Peyer's patch (tissue), 4 donors: ENCODE data around the gene CDC14B. TPM values are rescaled to one million over a fixed set of nuclear protein-coding genes. Genes with fewer than 3 reads are reported as not detected.

Experiments used
- DNase-seq, 3 donors: peaks; one replicate each; pipeline ENCODE4 v3.0.0-alpha.2; 2017 to 2019
- H3K27ac ChIP-seq, 4 donors: fragments of 200-600 bp; sonication (generic); one replicate each; pipeline ENCODE4 v1.5.1; 2016 to 2019
- H3K27me3 ChIP-seq, 2 donors: fragments of 200-600 bp; sonication (generic); one replicate each; pipeline ENCODE4 v1.5.1; 2019
- H3K36me3 ChIP-seq, 3 donors: fragments of 200-600 bp; sonication (generic); one replicate each; pipeline ENCODE4 v1.5.1; 2016 to 2019
- H3K4me1 ChIP-seq, 4 donors: fragments of 200-600 bp; sonication (generic); one replicate each; pipeline ENCODE4 v1.5.1; 2016 to 2019
- H3K4me3 ChIP-seq, 4 donors: fragments of 200-600 bp; sonication (generic); 1 replicate in 3 of 4; 2 replicates in 1 of 4; pipeline ENCODE4 v1.5.1; 2016 to 2019; ENCODE audit warnings: mild to moderate bottlenecking in 1 of 4
- H3K9me3 ChIP-seq, 4 donors: fragments of 200-600 bp; sonication (generic); one replicate each; pipeline ENCODE4 v1.5.1; 2016 to 2019; ENCODE audit warnings: mild to moderate bottlenecking in 1 of 4
- POLR2A ChIP-seq, 2 donors: fragments of 450-650 bp; IDR thresholded peaks; one replicate each; pipeline ENCODE4 v1.5.1; 2017; ENCODE audit warnings: antibody characterized with exemption in 2 of 2, mild to moderate bottlenecking in 2 of 2, moderate library complexity in 2 of 2
- total RNA-seq, 4 donors: library from RNA; depleted of rRNA; stranded (reverse); fragments of >200 nt; gene quantifications; one replicate each; pipeline ENCODE4 v1.1.0, GENCODE V29; 2016
- TF ChIP-seq, protein P1 (sequence below), 6 experiments: fragments of 450-650 bp in 4 of 6; fragments of 200-600 bp in 2 of 6; sonication (generic) in 1 of 6; IDR thresholded peaks; one replicate each; pipeline ENCODE4 v1.5.1; 2017 to 2019; ENCODE audit warnings: antibody characterized with exemption in 6 of 6, mild to moderate bottlenecking in 3 of 6, moderate library complexity in 1 of 6

CDC14B gene
- total RNA-seq, 4 donors from 2014 or later: 23.9 to 36.6 (median 35.7) TPM

DNA sequence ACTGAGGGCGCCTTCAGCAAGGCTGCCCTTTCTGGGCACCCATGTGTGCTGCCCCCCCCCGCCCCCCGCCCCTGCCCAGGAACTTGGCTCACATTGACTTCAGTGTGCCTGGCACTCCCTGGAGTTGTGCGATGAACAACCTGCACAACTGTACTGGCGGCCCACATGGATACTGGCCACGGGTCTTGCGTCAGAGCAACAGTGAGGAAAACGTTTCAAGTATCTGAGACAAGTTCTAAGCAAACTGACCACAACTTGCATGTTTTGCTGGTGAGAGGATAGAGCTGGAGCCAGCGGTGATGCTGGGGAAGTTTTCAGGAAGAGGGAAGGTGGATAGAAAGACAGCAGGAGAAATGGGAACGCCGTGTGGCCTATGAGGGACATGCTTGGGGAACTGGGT, 124.3 kb downstream of the CDC14B start:
- no peak for DNase-seq

DNA sequence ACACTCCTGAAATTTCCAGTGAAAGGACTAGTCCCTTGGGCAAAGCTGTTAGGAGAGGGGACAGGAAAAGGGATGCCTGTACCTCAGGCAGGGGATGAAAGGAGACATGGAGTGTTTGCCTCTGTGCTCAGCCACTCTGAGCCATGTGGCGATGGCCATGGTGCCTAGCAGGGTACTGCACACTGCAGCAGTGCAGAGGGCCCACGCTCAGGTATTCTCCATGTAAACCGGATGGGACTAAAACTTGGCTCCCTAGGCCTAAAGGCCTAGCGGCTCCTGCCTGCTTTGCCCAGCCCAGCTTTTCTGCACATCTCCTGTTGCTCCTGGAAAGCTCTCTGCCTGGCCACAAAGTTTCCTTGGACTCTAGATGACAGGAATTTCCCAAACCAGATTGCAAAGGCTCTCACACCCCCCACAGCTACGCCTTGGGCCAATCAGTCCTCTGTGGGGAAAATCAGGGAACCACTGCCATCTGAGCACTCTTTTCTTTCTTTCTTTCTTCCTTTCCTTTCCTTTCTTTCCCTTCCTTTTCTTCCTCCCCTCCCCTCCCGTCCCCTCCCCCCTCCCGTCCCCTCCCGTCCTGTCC, 125.3 kb downstream of the CDC14B start:
- Histone ChIP-seq H3K4me1 (no peaks in the 10 kb centered on the region), H3K27ac (no peak overlapping the region), H3K4me3 (no peak overlapping the region), H3K36me3 (peaks cover 0 to 31% (median 0%) of the 10 kb centered on the region in 3 donors), H3K9me3 (no peaks in the 10 kb centered on the region), H3K27me3 (no peaks in the 10 kb centered on the region)
- no peak for DNase-seq
- TF ChIP-seq POLR2A (IDR thresholded peaks at IDR 0.05): no peak
- TF ChIP-seq, protein P1, sequence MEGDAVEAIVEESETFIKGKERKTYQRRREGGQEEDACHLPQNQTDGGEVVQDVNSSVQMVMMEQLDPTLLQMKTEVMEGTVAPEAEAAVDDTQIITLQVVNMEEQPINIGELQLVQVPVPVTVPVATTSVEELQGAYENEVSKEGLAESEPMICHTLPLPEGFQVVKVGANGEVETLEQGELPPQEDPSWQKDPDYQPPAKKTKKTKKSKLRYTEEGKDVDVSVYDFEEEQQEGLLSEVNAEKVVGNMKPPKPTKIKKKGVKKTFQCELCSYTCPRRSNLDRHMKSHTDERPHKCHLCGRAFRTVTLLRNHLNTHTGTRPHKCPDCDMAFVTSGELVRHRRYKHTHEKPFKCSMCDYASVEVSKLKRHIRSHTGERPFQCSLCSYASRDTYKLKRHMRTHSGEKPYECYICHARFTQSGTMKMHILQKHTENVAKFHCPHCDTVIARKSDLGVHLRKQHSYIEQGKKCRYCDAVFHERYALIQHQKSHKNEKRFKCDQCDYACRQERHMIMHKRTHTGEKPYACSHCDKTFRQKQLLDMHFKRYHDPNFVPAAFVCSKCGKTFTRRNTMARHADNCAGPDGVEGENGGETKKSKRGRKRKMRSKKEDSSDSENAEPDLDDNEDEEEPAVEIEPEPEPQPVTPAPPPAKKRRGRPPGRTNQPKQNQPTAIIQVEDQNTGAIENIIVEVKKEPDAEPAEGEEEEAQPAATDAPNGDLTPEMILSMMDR (IDR thresholded peaks at IDR 0.05): no peak

More for the DNA sequence above, 124.3 kb downstream of the CDC14B start:
- H3K9me3 ChIP-seq: no peaks in the 10 kb centered on the region
- no peak overlapping the region for H3K4me3 ChIP-seq
- H3K27me3 ChIP-seq: no peaks in the 10 kb centered on the region
- H3K36me3 ChIP-seq: peaks cover 0 to 23% (median 0%) of the 10 kb centered on the region in 3 donors
- no peak for TF ChIP-seq POLR2A (IDR thresholded peaks at IDR 0.05)
- TF ChIP-seq, protein P1 (IDR thresholded peaks at IDR 0.05): no peak
- no peaks in the 10 kb centered on the region for H3K4me1 ChIP-seq
- H3K27ac ChIP-seq: no peak overlapping the region

DNA sequence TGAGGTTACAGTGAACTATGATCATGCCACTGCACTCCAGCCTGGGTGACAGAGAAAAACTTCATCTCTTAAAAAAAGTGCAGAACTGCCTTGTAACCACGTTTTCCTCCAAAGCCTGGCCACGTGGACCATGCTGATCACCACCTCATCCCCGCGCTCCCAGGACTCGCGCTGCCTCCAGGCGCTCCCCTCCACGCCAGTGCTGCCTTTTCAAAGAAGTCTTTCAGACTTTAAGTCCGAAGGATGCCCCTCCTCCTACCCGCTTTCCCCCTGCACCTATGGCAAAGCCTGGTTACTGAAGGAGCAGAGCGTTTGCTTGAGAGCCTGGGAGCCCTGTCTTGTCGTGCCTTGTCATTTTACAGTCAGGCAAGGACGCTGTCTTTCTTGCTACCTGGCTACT, 125.9 kb downstream of the CDC14B start:
- no peaks in the 10 kb centered on the region for H3K9me3 ChIP-seq
- peaks cover 0 to 36% (median 0%) of the 10 kb centered on the region in 3 donors for H3K36me3 ChIP-seq
- no peaks in the 10 kb centered on the region for H3K27me3 ChIP-seq
- no peak overlapping the region for H3K4me3 ChIP-seq
- DNase-seq: no peak
- H3K4me1 ChIP-seq: no peaks in the 10 kb centered on the region
- TF ChIP-seq, protein P1 (IDR thresholded peaks at IDR 0.05): no peak
- no peak for TF ChIP-seq POLR2A (IDR thresholded peaks at IDR 0.05)
- no peak overlapping the region for H3K27ac ChIP-seq

DNA sequence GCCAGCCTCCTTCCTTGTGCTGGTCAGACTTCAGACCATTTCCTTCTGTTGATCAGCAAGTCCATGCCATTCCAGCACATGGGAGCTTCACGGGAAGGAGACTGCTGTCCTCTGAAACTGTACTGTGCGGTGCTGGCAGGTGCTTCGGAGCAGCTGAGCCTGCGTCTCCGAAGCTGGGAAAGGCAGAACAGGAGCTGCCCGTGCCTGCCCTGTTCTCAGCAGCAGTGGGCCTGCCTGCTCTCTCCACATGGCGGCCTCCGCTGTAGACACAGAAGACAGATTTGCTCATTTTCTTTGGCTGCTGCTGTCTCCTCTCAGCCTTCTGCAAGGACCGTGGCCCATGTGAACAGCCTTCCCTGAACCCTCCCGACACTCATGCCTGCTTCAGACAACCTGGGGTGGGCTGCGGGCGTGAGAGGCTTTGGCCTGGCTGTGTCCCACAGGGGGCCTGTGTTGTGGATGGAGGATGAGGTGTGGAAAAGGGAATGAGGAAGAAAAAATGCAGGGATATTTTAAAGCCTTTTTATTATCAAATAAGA, 126.6 kb downstream of the CDC14B start:
- no peak for DNase-seq
- TF ChIP-seq POLR2A (IDR thresholded peaks at IDR 0.05): no peak
- TF ChIP-seq, protein P1 (IDR thresholded peaks at IDR 0.05): no peak
- no peak overlapping the region for H3K27ac ChIP-seq
- H3K9me3 ChIP-seq: no peaks in the 10 kb centered on the region
- no peak overlapping the region for H3K4me3 ChIP-seq
- no peaks in the 10 kb centered on the region for H3K27me3 ChIP-seq
- H3K4me1 ChIP-seq: no peaks in the 10 kb centered on the region
- peaks cover 0 to 43% (median 0%) of the 10 kb centered on the region in 3 donors for H3K36me3 ChIP-seq

DNA sequence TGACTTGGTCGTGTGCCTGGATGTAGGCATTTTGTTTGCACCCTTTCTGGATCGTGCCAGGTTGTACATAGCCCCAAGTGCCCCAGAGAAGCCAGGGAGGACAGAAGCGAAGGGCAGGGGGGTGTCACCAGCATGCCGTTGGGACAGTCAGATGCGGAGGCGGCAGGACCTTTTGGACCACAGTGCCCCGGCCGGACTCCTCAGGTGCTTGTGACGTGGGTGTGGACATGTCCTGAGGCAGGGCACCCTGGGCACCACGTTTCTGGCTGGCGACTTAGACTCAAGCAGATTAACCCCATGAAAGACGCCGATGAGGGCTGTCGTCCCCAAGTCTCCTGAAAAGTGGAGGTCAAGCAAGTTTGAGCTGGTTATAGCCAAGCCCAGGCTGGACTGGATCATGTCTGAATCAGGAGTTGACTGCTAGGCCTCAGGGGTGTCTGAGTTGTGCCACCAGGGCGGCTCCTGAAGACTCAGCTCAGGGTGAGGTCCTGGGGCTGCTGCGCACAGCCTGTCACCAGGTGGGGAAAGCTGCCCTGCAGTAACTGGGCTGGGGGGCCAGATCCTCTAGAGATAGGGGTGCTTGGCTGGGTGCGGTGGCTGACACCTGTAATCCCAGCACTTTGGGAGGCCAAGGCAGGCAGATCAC, 127.6 kb downstream of the CDC14B start:
- no peak overlapping the region for H3K27ac ChIP-seq
- no peaks in the 10 kb centered on the region for H3K27me3 ChIP-seq
- H3K4me3 ChIP-seq: no peak overlapping the region
- no peaks in the 10 kb centered on the region for H3K4me1 ChIP-seq
- no peaks in the 10 kb centered on the region for H3K9me3 ChIP-seq
- peaks cover 0 to 43% (median 0%) of the 10 kb centered on the region in 3 donors for H3K36me3 ChIP-seq
- TF ChIP-seq, protein P1 (IDR thresholded peaks at IDR 0.05): no peak
- no peak for TF ChIP-seq POLR2A (IDR thresholded peaks at IDR 0.05)
- DNase-seq: no peak
